ENCODE measurements around the gene KRT28. TPM values are rescaled to one million over a fixed set of nuclear protein-coding genes. Genes with fewer than 3 reads are reported as not detected.

Gene KRT28
- polyA plus RNA-seq, 3 donors: not detected

DNA sequence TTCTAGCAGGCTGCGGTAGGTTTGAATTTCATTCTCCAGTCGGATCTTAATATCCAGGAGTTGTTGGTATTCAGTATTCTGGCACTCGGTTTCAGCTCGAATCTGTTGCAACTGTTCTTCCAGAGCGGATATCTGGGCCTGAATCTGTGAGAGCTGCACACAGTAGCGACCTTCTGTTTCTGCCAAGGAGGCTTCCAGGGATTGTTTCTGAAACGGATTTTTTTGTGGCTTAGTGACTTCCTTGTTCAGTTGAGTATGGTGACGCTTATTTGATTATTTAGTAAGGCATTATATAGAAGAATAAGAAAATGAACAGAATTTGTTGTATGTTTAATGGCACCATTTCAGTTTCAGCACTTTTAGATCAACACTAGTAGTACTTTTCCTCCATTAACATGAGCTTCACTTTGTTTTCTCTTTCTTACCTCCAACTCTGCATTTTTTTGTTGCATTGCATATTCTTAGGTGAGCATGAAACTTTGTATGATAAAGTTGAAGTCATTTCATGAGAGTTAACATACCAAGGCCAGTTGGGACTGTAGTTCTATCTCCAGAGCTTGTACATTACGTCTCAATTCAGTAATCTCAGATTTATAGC lies 19.9 kb upstream of the KRT28 start:
- H3K9me3 ChIP-seq (replicated peaks in 1 of 2; ENCODE audit: control insufficient read depth in 1 of 2, insufficient read depth in 1 of 2, low read length in 2 of 2): peaks cover 7 to 16% of the 10 kb centered on the region in 2 donors
- H3K79me2 ChIP-seq (ENCODE audit: insufficient read depth, low read length): no peaks in the 10 kb centered on the region
- Mint-ChIP-seq H3K27me3 (ENCODE audit: low read depth in 3 of 3) (peaks cover 25 to 38% (median 29%) of the 10 kb centered on the region in 3 donors), H3K27ac (peak overlapping the region in 1 of 7 donors; percentile 73), H3K36me3 (peaks cover 12 to 15% of the 10 kb centered on the region in 2 donors), H3K4me3 (peak overlapping the region; percentile 69 to 77), H3K9me3 (peaks cover 13 to 47% (median 31%) of the 10 kb centered on the region in 7 donors), H3K4me1 (peaks cover 12% of the 10 kb centered on the region)
- peak overlapping the region; percentile 75 for H2AFZ ChIP-seq (ENCODE audit: insufficient read depth, low read depth, low read length, poor library complexity, severe bottlenecking)
- H3K4me2 ChIP-seq (replicated peaks; ENCODE audit: extremely low read depth, low read length, poor library complexity, severe bottlenecking): peak overlapping the region; percentile 82
- no peak overlapping the region for H3K27ac ChIP-seq (ENCODE audit: low read depth in 1 of 2, low read length in 2 of 2)
- no peak overlapping the region for H3K9ac ChIP-seq (ENCODE audit: insufficient read depth, low read length, poor library complexity, severe bottlenecking)
- H3K36me3 ChIP-seq (replicated peaks in 1 of 2; ENCODE audit: control insufficient read depth in 1 of 2, insufficient read depth in 2 of 2, low read length in 2 of 2): peaks cover 0 to 9% of the 10 kb centered on the region in 2 donors
- TF ChIP-seq CTCF (IDR thresholded peaks at IDR 0.05): no peak
- H4K20me1 ChIP-seq (ENCODE audit: insufficient read depth, low read length): no peaks in the 10 kb centered on the region
- H3K4me1 ChIP-seq (ENCODE audit: control insufficient read depth in 1 of 2, insufficient read depth in 2 of 2, low read length in 2 of 2): peaks cover 8 to 14% of the 10 kb centered on the region in 2 donors
- no peak for DNase-seq
- peaks cover 10 to 34% of the 10 kb centered on the region in 2 donors for H3K27me3 ChIP-seq (ENCODE audit: control insufficient read depth in 2 of 2, insufficient read depth in 2 of 2, low read length in 2 of 2)
- H3K4me3 ChIP-seq (replicated peaks in 1 of 3; ENCODE audit: low read depth in 2 of 3, low read length in 3 of 3): peak overlapping the region; percentile 40 to 85 (median 72)
- intact Hi-C loops (cut with micrococcal nuclease): loop anchor here in 1 of 2 donors (5.0 kb wide), 2 partner anchors 728 to 848 kb away; no protein-coding TSS in a partner anchor
- 64% methylated on average over 5 of the region's 9 CpGs for WGBS (ENCODE audit: insufficient coverage)

DNA sequence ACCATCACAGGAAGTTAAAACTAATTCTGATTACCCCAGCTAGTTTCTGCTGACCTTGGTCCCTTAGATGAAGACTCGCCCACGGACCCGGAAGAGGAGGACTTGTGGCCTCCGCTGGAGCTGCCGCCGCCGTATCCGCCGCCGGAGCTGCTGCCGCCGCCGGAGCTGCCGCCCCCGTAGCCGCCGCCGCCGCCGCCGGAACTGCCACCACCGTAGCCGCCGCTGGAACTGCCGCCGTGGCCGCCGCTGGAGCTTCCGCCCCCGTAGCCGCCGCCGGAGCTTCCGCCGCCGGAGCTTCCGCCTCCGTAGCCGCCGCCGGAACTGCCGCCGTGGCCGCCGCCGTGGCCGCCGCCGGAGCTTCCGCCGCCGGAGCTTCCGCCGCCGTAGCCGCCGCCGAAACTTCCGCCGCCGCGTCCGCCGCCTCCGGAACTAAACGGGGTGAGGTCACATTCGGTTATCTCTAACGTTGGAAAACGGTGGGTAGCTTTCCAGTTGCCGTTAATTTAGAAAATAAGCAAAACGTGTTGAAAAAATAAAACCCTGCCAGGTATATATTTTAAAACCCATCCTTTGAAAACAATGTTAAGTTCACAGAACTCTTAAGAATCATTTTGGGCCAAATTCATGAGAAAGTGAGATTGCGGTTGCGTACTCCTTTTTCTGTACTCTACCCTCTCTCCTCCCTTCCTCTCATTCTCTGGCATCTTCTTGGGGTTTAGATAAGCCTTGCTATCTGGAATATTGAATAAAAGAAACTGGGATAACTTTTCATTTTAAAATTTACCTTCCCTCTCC lies 19.2 kb upstream of the KRT28 start:
- Histone ChIP-seq H3K36me3 (replicated peaks in 1 of 2; ENCODE audit: control insufficient read depth in 1 of 2, insufficient read depth in 2 of 2, low read length in 2 of 2) (peaks cover 0 to 9% of the 10 kb centered on the region in 2 donors), H2AFZ (ENCODE audit: insufficient read depth, low read depth, low read length, poor library complexity, severe bottlenecking) (peak overlapping the region; percentile 81), H4K20me1 (ENCODE audit: insufficient read depth, low read length) (no peaks in the 10 kb centered on the region), H3K4me2 (replicated peaks; ENCODE audit: extremely low read depth, low read length, poor library complexity, severe bottlenecking) (peak overlapping the region; percentile 82), H3K79me2 (ENCODE audit: insufficient read depth, low read length) (no peaks in the 10 kb centered on the region), H3K27ac (ENCODE audit: low read depth in 1 of 2, low read length in 2 of 2) (peak overlapping the region; percentile 42 to 48), H3K4me3 (replicated peaks in 1 of 3; ENCODE audit: low read depth in 2 of 3, low read length in 3 of 3) (peak overlapping the region; percentile 77 to 99 (median 85)), H3K27me3 (ENCODE audit: control insufficient read depth in 2 of 2, insufficient read depth in 2 of 2, low read length in 2 of 2) (peaks cover 10 to 34% of the 10 kb centered on the region in 2 donors), H3K9ac (ENCODE audit: insufficient read depth, low read length, poor library complexity, severe bottlenecking) (peak overlapping the region; percentile 64), H3K9me3 (replicated peaks in 1 of 2; ENCODE audit: control insufficient read depth in 1 of 2, insufficient read depth in 1 of 2, low read length in 2 of 2) (peaks cover 7 to 17% of the 10 kb centered on the region in 2 donors), H3K4me1 (ENCODE audit: control insufficient read depth in 1 of 2, insufficient read depth in 2 of 2, low read length in 2 of 2) (peaks cover 8 to 14% of the 10 kb centered on the region in 2 donors)
- H3K27me3 Mint-ChIP-seq (ENCODE audit: low read depth in 3 of 3): peaks cover 24 to 38% (median 29%) of the 10 kb centered on the region in 3 donors
- peaks cover 12 to 15% of the 10 kb centered on the region in 2 donors for H3K36me3 Mint-ChIP-seq
- H3K9me3 Mint-ChIP-seq: peaks cover 15 to 51% (median 35%) of the 10 kb centered on the region in 7 donors
- H3K4me3 Mint-ChIP-seq: peak overlapping the region; percentile 82 to 92
- H3K4me1 Mint-ChIP-seq: peaks cover 12% of the 10 kb centered on the region
- peak overlapping the region; percentile 41 to 84 (median 79) for H3K27ac Mint-ChIP-seq
- intact Hi-C loops (cut with micrococcal nuclease): loop anchor here in 1 of 2 donors (5.0 kb wide), 2 partner anchors 728 to 848 kb away; no protein-coding TSS in a partner anchor
- no peak for TF ChIP-seq CTCF (IDR thresholded peaks at IDR 0.05)
- peak; percentile 67 to 90 (median 72) for DNase-seq
- WGBS (ENCODE audit: insufficient coverage): under 1% methylated on average over 65 of the region's 73 CpGs

All from CD14-positive monocyte (primary cell).